ENCODE results near the gene PTPRG.

PTPRG gene

DNA sequence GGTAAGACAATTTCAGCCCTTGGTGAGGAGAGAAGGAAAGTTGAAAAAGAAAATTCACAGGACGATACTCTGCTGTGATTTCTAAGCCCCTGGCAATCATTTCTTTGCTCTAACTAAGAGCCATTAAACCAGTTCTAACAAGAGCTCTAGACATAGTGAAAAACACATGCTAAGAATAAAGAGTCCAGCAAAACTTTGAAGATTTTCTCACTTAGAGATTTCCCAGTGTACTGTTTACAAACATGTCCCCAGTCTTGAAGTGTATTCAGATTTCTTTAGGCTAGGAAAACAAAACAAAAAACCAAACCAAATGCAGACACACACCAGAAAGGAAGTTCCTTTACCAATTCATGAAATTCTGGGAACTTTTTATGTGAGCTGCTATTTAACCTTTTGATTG is 325.8 kb downstream of the PTPRG start:
- H3K9ac ChIP-seq = no peak overlapping the region
- no peaks in the 10 kb centered on the region for H3K27me3 ChIP-seq (ENCODE audit: insufficient read depth, low read depth)

GRCh38 chr3:61889259-61889658 is 327.9 kb downstream of the PTPRG start:
- H4K20me1 ChIP-seq (ENCODE audit: insufficient read depth) = no peaks in the 10 kb centered on the region
- H3K4me1 ChIP-seq (ENCODE audit: low read depth, poor library complexity, severe bottlenecking) = peaks cover under 1% of the 10 kb centered on the region
- no peak overlapping the region for H3K27ac ChIP-seq
- H3K27me3 ChIP-seq (ENCODE audit: insufficient read depth, low read depth) = no peaks in the 10 kb centered on the region
- no peak overlapping the region for H2AFZ ChIP-seq (ENCODE audit: low read depth)
- no peak overlapping the region for H3K4me3 ChIP-seq (IDR thresholded peaks at IDR 0.05; ENCODE audit: insufficient read depth, low read depth, low read length)
- no peak overlapping the region for H3K4me2 ChIP-seq
- no peaks in the 10 kb centered on the region for H3K36me3 ChIP-seq (ENCODE audit: insufficient read depth)
- no peaks in the 10 kb centered on the region for H3K79me2 ChIP-seq (ENCODE audit: insufficient read depth, low read depth)
- no peak overlapping the region for H3K9ac ChIP-seq
- no peak for TF ChIP-seq CTCF (conservative IDR thresholded peaks at IDR 0.05; ENCODE audit: low read depth, low read length)

More for the DNA sequence above, 325.8 kb downstream of the PTPRG start:
- no peaks in the 10 kb centered on the region for H3K36me3 ChIP-seq (ENCODE audit: insufficient read depth)
- no peak for TF ChIP-seq CTCF (conservative IDR thresholded peaks at IDR 0.05; ENCODE audit: low read depth, low read length)
- no peaks in the 10 kb centered on the region for H4K20me1 ChIP-seq (ENCODE audit: insufficient read depth)
- no peak overlapping the region for H3K4me2 ChIP-seq
- H3K4me3 ChIP-seq (IDR thresholded peaks at IDR 0.05; ENCODE audit: insufficient read depth, low read depth, low read length) = no peak overlapping the region
- H3K79me2 ChIP-seq (ENCODE audit: insufficient read depth, low read depth) = no peaks in the 10 kb centered on the region
- H3K4me1 ChIP-seq (ENCODE audit: low read depth, poor library complexity, severe bottlenecking) = no peaks in the 10 kb centered on the region
- no peak overlapping the region for H2AFZ ChIP-seq (ENCODE audit: low read depth)
- no peak overlapping the region for H3K27ac ChIP-seq

DNA sequence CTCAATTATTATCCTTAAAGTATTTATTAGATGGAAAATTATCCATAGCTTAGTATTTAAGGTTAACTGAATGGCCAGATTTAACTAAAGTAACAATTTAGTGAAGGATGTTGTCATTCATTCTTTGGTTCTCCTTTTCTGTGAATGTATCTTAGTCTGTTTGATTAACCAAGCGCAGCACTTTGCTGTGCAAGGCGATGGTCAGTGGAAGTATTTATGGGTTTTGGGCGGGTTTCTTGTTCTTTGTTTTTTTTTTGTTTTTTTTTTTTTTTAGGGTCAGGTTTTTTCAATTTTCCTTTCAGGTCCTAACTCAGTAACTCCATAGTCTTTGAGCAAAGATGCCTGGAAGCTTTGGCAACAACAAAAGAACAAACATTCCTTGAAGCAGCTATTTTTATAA is 328.8 kb downstream of the PTPRG start:
- no peaks in the 10 kb centered on the region for H3K79me2 ChIP-seq (ENCODE audit: insufficient read depth, low read depth)
- H3K4me3 ChIP-seq (IDR thresholded peaks at IDR 0.05; ENCODE audit: insufficient read depth, low read depth, low read length) = no peak overlapping the region
- H3K27ac ChIP-seq = no peak overlapping the region
- no peaks in the 10 kb centered on the region for H3K27me3 ChIP-seq (ENCODE audit: insufficient read depth, low read depth)
- H4K20me1 ChIP-seq (ENCODE audit: insufficient read depth) = no peaks in the 10 kb centered on the region
- H3K4me1 ChIP-seq (ENCODE audit: low read depth, poor library complexity, severe bottlenecking) = peaks cover 7% of the 10 kb centered on the region
- no peaks in the 10 kb centered on the region for H3K36me3 ChIP-seq (ENCODE audit: insufficient read depth)
- no peak overlapping the region for H2AFZ ChIP-seq (ENCODE audit: low read depth)
- no peak for TF ChIP-seq CTCF (conservative IDR thresholded peaks at IDR 0.05; ENCODE audit: low read depth, low read length)
- H3K9ac ChIP-seq = no peak overlapping the region
- H3K4me2 ChIP-seq = no peak overlapping the region

GRCh38 chr3:61890586-61890985 is 329.2 kb downstream of the PTPRG start:
- peaks cover 11% of the 10 kb centered on the region for H3K4me1 ChIP-seq (ENCODE audit: low read depth, poor library complexity, severe bottlenecking)
- TF ChIP-seq CTCF (conservative IDR thresholded peaks at IDR 0.05; ENCODE audit: low read depth, low read length) = no peak
- no peaks in the 10 kb centered on the region for H3K79me2 ChIP-seq (ENCODE audit: insufficient read depth, low read depth)
- no peak overlapping the region for H2AFZ ChIP-seq (ENCODE audit: low read depth)
- H3K4me2 ChIP-seq = no peak overlapping the region
- H3K9ac ChIP-seq = no peak overlapping the region
- H3K27ac ChIP-seq = no peak overlapping the region
- no peak overlapping the region for H3K4me3 ChIP-seq (IDR thresholded peaks at IDR 0.05; ENCODE audit: insufficient read depth, low read depth, low read length)
- H3K27me3 ChIP-seq (ENCODE audit: insufficient read depth, low read depth) = no peaks in the 10 kb centered on the region
- H4K20me1 ChIP-seq (ENCODE audit: insufficient read depth) = no peaks in the 10 kb centered on the region
- H3K36me3 ChIP-seq (ENCODE audit: insufficient read depth) = no peaks in the 10 kb centered on the region
